Loucy (cell line): ENCODE data around the gene GRID2.

ENCODE experiments used
- H2AFZ ChIP-seq: fragments of 200-600 bp; sonication (generic); 2 replicates; pipeline ENCODE4 v1.6.0; 2016; ENCODE audit warnings: antibody characterized with exemption, mild to moderate bottlenecking, low read length, moderate library complexity
- H3F3A ChIP-seq: fragments of 200-600 bp; 2 replicates; pipeline ENCODE4 v1.6.0; 2016; ENCODE audit warnings: antibody characterized with exemption, low read depth, mild to moderate bottlenecking
- H3K27me3 ChIP-seq: fragments of 200-600 bp; sonication (generic); 2 replicates; pipeline ENCODE4 v1.6.1; 2014; ENCODE audit warnings: low read length, mild to moderate bottlenecking; ENCODE audit not compliant: insufficient read depth, poor library complexity, severe bottlenecking
- H3K36me3 ChIP-seq: fragments of 200-600 bp; sonication (generic); 2 replicates; pipeline ENCODE4 v1.6.1; 2016; ENCODE audit warnings: low read length; ENCODE audit not compliant: insufficient read depth
- H3K4me1 ChIP-seq: fragments of 200-600 bp; sonication (generic); 2 replicates; pipeline ENCODE4 v1.5.1; 2014; ENCODE audit warnings: low read length, mild to moderate bottlenecking; ENCODE audit not compliant: insufficient read depth, poor library complexity, severe bottlenecking
- H3K4me2 ChIP-seq: fragments of 200-600 bp; sonication (generic); 2 replicates; pipeline ENCODE4 v1.6.0; 2014; ENCODE audit warnings: antibody characterized with exemption, low read length, low read depth, mild to moderate bottlenecking; ENCODE audit not compliant: poor library complexity, severe bottlenecking
- H3K4me3 ChIP-seq: fragments of 200-600 bp; sonication (generic); 2 replicates; pipeline ENCODE4 v1.5.1; 2014; ENCODE audit warnings: low read length, mild to moderate bottlenecking, mixed read lengths; ENCODE audit not compliant: poor library complexity, severe bottlenecking
- H3K79me2 ChIP-seq: fragments of 200-600 bp; sonication (generic); 2 replicates; pipeline ENCODE4 v1.6.1; 2014; ENCODE audit warnings: low read length; ENCODE audit not compliant: insufficient read depth
- H3K9ac ChIP-seq: fragments of 200-600 bp; sonication (generic); 2 replicates; pipeline ENCODE4 v1.6.0; 2014; ENCODE audit warnings: mild to moderate bottlenecking, low read depth, low read length, moderate library complexity; ENCODE audit not compliant: poor library complexity, severe bottlenecking
- H3K9me2 ChIP-seq: fragments of 200-600 bp; sonication (generic); replicated peaks from 2 replicates; pipeline ENCODE4 v1.6.1; 2016; ENCODE audit warnings: low read depth, low read length, mixed read lengths
- H3K9me3 ChIP-seq: fragments of 200-600 bp; sonication (generic); 2 replicates; pipeline ENCODE4 v1.6.1; 2014; ENCODE audit warnings: mild to moderate bottlenecking, antibody characterized with exemption, low read length, low read depth; ENCODE audit not compliant: insufficient read depth
- H4K20me1 ChIP-seq: fragments of 200-600 bp; sonication (generic); 2 replicates; pipeline ENCODE4 v1.6.0; 2014; ENCODE audit warnings: antibody characterized with exemption, low read length, mild to moderate bottlenecking; ENCODE audit not compliant: insufficient read depth, poor library complexity, severe bottlenecking
- CTCF ChIP-seq: fragments of 200-600 bp; sonication (generic); conservative IDR thresholded peaks from 2 replicates; pipeline ENCODE4 v1.5.1; 2014; ENCODE audit warnings: mild to moderate bottlenecking, antibody characterized with exemption, low read length
- EZH2phosphoT487 ChIP-seq: fragments of 200-600 bp; IDR thresholded peaks from 2 replicates; pipeline ENCODE4 v1.6.1; 2018; ENCODE audit warnings: antibody characterized with exemption, mild to moderate bottlenecking, moderate library complexity, borderline replicate concordance

GRID2 gene

GRCh38 chr4:93646233-93646930, 1342.6 kb downstream of the GRID2 start:
- H3K79me2 ChIP-seq: no peaks in the 10 kb centered on the region
- no peak overlapping the region for H2AFZ ChIP-seq
- no peak overlapping the region for H3K9ac ChIP-seq
- no peaks in the 10 kb centered on the region for H3F3A ChIP-seq
- H3K36me3 ChIP-seq: no peaks in the 10 kb centered on the region
- TF ChIP-seq CTCF (no peak), EZH2phosphoT487 (no peak)
- no peak overlapping the region for H3K4me2 ChIP-seq
- no peaks in the 10 kb centered on the region for H3K4me1 ChIP-seq
- H4K20me1 ChIP-seq: no peaks in the 10 kb centered on the region
- no peaks in the 10 kb centered on the region for H3K9me2 ChIP-seq
- H3K9me3 ChIP-seq: no peaks in the 10 kb centered on the region
- no peak overlapping the region for H3K4me3 ChIP-seq
- H3K27me3 ChIP-seq: no peaks in the 10 kb centered on the region

DNA sequence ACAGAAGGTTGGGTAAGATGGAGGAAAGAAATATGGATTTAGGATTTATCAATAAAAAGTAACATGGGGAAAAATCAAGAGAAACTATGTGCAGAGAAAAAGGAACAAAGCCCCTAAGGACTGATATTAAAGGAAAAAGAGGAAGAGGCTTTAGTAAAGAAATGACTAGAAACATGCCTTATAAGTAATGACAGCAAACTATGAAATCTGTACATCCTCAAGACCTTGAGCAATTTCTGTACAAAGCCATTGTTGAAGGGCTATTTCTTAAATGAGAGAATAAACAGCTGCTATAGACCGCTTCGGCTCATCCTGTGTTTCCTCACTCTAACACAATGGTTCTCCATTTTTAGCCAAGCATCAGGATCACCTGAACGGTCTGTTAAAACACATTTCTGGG, 1344.5 kb downstream of the GRID2 start:
- Histone ChIP-seq H3K4me3 (no peak overlapping the region), H3K4me2 (no peak overlapping the region), H3K9ac (no peak overlapping the region), H3F3A (no peaks in the 10 kb centered on the region), H3K36me3 (no peaks in the 10 kb centered on the region), H4K20me1 (no peaks in the 10 kb centered on the region), H3K9me3 (no peaks in the 10 kb centered on the region), H3K9me2 (no peaks in the 10 kb centered on the region), H3K79me2 (no peaks in the 10 kb centered on the region), H3K27me3 (no peaks in the 10 kb centered on the region), H2AFZ (no peak overlapping the region), H3K4me1 (no peaks in the 10 kb centered on the region)
- TF ChIP-seq EZH2phosphoT487 (no peak), CTCF (no peak)

DNA sequence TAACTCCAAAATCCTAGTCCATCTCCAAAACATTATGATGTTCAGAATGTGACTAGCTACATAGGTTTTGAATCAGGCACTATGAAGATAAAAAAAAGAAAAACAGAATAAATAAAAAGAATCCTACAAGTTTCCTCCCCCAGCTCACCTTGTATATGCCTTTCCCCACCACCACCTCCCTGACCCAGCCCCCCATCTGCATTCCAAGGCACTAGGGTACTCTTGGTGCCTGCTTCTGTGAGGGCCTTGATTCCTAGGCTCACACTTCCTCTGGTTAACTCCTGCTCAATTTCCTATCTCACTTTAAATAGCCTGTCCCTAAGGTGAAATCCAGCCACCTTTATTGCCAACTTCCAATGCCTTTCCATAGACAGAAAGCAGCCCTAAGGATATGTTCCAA, 1346.1 kb downstream of the GRID2 start:
- Histone ChIP-seq H3K4me2 (no peak overlapping the region), H2AFZ (no peak overlapping the region), H3K9me3 (no peaks in the 10 kb centered on the region), H3K27me3 (no peaks in the 10 kb centered on the region), H3K9me2 (no peaks in the 10 kb centered on the region), H3K79me2 (no peaks in the 10 kb centered on the region), H4K20me1 (no peaks in the 10 kb centered on the region), H3K4me3 (no peak overlapping the region), H3K9ac (no peak overlapping the region), H3F3A (no peaks in the 10 kb centered on the region), H3K4me1 (no peaks in the 10 kb centered on the region), H3K36me3 (no peaks in the 10 kb centered on the region)
- TF ChIP-seq EZH2phosphoT487 (no peak), CTCF (no peak)
